GF-D8 (cell line): Measurements from ENCODE around the gene UCHL5.

Source experiments
- DNase-seq: peaks from one replicate; lab custom pipeline; 2025; lab: John Stamatoyannopoulos, UW

The UCHL5 gene, protein sequence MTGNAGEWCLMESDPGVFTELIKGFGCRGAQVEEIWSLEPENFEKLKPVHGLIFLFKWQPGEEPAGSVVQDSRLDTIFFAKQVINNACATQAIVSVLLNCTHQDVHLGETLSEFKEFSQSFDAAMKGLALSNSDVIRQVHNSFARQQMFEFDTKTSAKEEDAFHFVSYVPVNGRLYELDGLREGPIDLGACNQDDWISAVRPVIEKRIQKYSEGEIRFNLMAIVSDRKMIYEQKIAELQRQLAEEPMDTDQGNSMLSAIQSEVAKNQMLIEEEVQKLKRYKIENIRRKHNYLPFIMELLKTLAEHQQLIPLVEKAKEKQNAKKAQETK

DNA sequence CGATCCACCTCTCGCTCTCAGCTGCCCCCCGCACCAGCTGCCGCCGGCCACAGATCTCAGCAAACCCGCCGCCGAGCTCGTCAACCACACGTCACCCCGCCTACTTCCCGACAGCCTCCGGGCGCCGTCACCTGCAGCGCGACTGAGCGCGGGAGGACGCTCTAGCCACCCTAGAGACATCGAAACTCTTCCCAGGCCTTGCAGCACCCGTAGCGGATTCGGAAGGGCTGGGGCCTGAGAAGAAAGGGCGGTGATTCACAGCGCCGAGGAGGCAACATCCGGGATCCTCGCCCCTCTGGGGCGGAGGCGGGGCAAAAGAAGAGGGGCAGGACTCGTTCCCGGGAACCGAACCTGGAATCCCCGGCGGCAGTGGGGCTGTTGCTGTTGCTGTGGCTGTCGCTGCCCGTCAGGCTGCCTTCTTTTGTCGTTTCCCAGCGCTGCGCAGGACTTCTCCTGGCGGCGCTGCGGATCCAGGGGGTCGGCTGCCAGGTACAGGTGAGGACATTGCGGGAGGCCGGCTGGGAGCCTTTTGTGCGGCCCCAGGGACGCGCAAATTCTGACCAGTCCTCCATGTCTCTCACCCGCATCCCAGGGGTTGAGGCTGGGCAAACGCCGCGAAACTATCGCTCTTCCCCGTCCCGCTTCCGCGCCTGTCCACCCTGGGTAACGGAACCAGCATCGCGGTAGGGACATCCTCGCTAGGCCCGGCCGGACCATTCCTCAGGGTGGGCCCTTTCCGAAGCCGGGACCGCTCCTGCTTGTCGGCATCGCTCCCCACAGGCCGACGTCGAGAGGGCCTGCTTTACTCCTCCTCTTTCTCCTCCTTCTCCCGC, at the start of gene UCHL5, which contains the start of gene RO60:
TSS of gene UCHL5 (minus strand) at position 79 of the 833 bp plus-strand sequence. CDS start 100 bp downstream, outside the sequence.
TSS of gene RO60 (plus strand) at position 331 of the 833 bp plus-strand sequence. CDS start 9,443 bp downstream, outside the sequence.
- peak; percentile 95 for DNase-seq

DNA sequence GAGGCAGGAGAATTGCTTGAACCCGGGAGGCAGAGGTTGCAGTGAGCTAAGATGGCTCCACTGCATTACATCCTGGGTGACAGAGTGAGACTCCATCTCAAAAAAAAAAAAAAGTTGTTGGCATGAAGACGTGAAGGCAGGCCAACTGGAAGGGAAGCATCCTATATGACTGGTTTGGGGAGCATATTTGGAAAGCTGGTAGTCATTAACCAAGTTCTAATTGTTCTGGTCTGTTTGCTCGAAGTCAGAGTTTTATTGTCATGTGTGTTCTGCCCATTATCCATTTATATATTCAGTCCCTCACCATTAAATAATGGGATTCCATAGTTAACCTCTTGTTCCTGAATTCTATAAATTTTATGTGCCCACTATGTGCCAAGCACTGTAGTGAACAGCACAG, 49.3 kb upstream of the UCHL5 start:
- no peak for DNase-seq

DNA sequence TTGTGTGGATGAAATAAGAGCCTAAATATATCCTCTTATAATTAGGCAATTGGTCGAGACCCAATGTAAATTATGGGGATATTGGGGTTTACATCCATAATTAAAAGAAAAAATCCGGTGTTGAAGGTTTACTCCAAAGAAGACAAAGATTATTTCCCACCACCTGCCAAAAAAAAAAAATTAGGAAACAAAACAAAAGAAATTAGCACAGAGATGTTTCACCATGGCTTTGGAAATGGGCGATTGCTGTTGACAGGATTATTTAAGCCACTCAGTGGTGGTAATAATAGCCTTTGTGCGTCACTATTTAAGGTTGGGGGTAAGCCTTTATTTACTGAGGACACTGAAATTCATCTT, 46.6 kb upstream of the UCHL5 start:
- no peak for DNase-seq

DNA sequence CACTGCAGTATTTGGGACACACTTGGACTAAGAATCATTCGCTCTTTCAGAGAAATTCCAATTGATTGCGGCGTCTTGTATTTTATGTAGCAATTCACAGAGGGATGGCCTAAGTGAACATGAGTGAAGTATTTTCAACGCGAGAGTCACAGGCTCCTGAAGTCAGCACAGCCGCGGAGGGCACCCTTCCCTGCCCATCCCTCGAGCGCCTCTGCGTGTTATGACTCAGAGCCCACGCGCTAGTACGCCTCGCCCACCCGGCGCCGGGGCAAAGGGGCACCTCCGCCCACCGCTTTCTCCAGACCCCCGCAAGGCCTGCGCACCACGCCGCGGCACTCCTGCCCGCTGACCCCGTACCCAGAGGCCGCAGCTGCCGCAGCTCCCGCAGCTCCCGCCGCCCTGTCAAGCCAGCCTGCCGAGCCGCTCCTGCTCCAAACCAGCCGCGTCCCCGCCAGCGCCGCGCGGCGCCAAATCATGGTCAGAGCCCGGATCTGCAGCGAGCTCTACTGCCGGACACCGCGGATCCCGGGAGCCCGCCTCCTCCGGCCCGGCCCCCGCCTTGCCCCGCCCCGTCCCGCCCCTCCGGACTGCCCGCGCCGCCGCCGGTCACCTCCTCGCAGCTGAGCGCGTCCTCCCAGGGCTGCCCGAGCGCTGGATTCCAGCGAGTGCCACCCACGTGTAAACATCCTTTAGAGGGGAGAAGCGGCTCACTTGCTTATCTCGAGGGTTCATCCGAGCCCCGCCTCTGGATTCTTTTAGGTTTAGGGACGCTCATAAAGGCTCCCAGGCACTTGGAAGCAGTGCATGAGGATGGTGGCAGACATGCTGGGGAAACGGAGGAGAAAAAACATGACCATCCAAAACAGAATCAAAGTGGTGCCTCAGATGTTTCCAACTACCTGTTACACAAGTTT, 46.0 kb upstream of the UCHL5 start, which contains the start of gene GLRX2:
TSS of gene GLRX2 (minus strand) at position 508 of the 914 bp plus-strand sequence. CDS start at position 476, 32 bp downstream.
- DNase-seq = peak; percentile 63

DNA sequence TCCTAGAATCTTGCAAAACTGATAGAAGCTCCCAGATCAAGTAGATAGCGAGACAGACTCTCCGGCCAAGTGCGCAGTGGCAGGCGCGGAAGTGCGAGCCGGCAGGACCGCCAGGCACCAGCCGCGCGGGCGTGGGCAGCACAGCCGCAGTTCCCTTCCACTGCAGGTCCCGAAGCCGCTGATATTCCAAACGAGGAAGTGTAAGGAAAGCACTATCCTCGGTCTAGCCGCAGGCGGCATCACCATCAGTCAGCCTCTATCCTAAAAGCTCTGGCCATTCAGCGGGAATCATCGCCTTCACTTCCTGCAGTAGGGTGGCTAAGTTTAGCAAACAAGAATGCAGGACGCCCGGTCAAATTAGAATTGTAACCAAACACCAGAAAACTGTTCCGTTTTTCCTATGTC, 45.3 kb upstream of the UCHL5 start:
- DNase-seq = peak; percentile 19

DNA sequence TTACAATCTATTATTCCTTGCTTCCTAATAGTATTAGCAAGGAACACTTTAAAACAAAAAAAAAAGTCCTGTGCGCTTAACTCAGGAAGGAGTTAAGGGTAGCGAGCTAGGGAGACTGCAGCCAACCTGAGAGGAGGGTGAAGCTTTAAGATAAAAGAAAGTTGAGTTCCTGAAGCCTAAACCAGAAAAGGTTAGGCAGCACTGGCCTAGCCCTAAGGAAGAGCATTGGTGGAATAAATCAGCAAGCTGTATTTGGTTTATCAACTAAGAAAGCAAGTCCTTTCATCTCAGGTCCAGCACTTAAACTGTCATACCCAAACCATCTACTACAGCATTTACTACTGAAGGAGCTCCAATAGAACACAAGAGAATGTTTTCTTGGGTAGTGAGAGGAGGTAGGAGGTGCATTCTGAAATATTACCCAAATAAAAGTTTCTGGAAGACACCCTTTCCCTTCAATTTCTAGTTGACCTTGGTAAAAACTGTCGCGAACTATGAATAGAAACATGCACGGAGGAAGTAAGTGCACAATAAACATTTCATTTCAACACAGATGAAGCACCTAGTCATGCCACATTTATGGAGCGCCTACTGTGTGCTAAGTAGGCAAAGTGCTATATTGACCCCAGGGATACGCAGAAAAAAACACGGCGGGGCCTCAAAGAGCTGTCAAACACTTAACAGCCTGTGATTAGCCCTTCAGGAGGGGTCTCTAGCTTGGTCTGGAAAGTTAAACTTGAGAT, 44.8 kb upstream of the UCHL5 start:
- DNase-seq = no peak

DNA sequence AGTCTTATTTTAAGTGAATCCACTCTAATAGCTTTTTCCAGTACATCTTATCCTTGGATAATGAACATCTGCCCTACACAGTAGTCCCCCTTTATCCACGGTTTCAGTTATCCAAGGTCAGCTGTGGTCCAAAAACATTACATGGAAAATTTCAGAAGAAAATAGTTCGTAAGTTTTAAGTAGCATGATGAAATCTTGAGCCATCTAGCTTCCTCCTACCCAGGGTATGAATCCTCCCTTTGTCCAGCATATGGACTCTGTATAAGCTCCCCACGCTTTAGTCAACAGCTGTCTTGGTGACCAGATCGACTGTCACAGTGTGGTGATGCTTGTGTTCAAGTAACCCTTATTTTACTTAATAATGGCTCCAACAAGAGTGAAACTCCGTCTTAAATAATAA, 43.5 kb upstream of the UCHL5 start:
- no peak for DNase-seq

DNA sequence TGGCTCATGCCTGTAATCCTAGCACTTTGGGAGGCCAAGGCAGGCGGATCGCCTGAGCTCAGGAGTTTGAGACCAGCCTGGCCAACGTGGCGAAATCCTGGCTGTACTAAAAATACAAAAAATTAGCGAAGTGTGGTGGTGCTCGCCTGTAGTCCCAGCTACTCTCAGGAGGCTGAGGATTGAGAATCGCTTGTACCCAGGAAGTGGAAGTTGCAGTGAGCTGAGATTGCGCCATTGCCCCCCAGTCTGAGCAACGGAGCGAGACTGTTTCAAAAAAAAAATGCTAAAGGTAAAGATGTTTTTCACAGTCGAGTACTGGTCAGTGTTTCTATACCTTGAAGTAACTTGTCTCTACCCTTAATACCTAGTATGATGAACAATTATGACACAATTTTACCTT, 35.0 kb upstream of the UCHL5 start:
- no peak for DNase-seq

DNA sequence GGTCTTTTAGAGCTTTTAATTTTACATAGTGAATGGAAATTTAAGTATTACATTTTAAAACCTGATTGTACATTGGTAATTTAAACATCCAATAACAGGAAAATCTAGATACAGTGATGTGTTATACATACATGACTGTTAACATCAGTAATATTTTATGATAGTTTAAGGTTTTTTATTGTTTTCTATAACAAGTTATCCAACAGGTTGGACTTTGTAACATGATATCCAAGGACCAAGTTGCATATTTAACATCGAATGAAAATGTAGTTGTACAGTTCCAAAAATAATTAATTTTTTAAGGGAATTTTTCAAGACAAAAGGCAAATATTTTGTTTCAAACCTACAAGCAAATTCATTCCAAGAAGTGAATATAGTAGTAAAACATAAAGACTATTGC, 31.7 kb upstream of the UCHL5 start:
- DNase-seq = no peak

DNA sequence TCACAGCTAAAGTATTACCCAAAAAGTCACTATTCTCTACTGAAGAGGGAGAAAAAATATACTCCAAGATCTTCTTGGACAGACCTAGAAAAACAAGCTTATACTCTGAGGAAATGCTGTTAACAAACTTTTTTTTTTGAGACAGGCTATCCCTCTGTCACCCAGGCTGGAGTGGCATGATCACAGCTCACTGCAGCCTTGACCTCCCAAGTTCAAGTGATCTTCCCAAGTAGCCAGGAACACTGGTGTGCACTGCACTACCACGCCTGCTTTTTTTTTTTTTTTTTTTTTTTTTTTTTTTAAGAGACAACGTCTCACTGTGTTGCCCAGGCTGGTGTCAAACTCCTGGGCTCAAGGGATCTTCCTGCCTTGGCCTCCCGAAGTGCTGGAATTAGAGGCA, 28.7 kb upstream of the UCHL5 start:
- no peak for DNase-seq

DNA sequence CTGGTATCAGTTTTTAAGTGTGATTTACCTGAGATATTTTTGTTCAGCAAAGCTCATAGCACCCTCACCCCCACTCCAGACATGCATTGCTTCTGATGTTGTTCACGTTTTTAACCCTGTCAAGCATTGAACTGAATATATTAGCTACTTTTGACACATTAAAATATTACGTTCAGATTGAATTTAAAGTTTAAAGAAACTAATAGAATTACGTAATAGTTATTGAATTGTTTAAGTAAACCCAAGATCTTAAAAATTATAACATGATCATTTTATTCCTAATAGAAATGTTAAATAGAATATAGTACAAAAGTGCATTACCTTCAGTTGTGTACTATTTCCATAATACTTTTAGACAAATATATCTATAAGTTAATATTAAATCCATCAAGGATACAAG, 27.2 kb upstream of the UCHL5 start:
- DNase-seq = no peak

DNA sequence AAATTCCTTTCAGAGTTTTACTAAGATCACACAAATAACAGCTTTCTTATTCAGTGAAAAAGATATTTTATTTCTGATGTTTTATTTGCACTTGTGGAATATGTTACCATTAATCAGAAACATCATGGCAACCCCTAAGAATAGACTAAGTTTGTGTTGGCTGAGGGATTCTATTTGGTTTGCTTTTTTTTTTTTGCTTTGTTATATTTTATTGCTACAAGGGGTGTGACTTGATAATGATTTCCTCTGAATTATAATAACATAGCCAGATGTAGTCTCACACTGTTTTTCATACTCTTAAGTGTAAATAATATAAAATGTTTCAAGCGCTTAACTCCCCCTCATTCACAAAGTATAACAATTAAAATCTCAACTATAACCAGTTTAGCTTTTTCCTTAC, 26.1 kb upstream of the UCHL5 start:
- DNase-seq = no peak

DNA sequence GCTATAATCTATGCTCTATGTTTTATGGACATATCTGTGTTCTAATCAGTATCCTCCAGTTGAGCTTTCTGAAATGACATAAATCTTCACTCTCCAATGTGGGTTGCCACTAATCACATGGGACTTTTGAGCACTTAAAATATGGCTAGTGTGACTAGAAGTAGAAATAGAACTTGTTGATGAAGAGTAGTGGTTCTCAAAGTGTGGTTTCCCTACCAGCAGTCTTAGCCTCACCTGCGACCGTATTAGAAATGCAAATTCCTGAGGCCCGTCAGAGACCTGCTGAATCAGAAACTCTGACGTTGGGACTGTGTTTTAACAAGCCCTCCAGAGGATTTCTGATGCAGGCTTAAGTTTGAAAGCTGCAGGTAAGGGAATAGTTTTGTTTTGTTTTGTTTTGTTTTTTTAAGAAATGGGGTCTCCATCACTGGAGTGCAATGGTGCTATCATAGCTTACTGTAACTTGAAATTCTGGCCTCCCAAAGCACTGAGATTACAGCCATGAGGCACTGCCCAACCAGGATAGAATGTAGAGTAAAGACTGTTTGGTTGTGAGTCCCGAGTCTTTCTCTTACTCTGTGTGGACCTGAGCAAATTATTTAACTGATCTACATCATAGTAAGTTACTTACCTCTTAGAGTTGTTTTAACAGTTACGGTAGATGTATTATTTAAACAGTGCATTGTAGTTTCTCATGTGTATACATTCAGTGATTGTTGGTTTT, 24.4 kb upstream of the UCHL5 start:
- no peak for DNase-seq

DNA sequence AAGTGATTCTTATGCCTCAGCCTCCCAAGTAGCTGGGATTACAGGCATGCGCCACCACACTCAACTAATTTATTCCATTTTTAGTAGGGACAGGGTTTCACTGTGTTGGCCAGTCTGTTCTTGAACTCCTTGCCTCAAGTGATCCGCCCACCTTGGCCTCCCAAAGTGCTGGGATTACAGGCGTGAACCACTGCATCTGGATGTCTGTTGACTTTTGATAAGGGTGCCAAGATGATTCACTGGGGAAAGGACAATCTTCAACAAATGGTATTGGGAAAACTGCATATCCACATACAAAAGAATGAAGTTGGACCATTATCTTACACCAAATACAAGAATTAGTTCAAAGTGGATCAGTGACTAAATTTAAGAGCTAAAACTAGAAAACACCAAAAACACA, 20.0 kb upstream of the UCHL5 start:
- DNase-seq = no peak

DNA sequence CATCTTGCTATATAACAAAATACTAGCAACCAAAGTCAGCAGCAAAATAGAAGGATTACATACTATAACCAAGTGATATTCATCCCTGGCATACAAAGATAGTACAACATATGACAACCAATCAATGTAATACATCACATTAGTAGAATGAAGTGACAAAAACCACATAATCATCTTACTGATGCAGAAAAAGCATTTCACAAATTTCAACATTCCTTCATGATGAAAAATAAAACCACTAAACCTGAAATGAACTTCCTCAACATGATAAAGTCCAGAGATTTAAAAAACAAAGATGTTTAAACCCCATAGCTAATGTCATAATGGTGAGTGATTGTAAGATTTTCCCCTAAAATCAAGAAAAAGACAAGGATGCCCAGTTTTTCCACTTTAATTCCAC, 18.8 kb upstream of the UCHL5 start:
- no peak for DNase-seq

DNA sequence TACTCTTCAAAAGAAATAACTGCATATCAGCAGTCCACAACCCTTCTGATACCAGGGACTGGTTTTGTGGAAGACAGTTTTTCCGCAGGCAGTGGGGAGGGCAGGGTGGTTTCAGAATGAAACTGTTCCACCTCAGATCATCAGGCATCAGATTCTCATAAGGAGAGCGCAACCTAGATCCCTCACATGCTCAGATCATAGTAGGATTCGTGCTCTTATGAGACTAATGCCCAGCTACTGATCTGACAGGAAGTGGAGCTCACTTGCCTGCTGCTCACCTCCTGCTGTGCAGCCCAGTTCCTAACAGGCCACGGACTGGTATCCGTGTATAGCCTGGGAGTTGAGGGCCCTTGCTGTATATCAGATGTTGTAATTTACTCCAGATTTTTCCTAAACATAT, 11.8 kb upstream of the UCHL5 start:
- no peak for DNase-seq

DNA sequence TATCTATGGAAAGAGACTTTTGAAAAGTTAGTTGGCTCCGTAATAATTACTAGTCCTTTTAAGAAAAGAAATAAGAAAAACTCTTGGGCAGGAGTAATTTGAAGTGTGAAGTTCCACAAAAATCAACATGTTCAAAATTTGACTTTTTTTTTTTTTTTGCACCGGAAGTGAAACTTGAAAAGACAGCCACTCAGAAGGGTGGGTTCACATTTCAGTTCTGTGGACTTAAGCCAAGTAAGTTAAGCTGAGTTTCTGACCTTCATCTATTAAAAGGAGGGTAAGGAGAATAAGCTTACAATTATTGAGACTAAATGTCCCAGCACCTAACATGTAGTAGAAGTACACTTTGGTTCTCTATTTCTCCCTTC, 11.2 kb upstream of the UCHL5 start:
- DNase-seq = no peak

DNA sequence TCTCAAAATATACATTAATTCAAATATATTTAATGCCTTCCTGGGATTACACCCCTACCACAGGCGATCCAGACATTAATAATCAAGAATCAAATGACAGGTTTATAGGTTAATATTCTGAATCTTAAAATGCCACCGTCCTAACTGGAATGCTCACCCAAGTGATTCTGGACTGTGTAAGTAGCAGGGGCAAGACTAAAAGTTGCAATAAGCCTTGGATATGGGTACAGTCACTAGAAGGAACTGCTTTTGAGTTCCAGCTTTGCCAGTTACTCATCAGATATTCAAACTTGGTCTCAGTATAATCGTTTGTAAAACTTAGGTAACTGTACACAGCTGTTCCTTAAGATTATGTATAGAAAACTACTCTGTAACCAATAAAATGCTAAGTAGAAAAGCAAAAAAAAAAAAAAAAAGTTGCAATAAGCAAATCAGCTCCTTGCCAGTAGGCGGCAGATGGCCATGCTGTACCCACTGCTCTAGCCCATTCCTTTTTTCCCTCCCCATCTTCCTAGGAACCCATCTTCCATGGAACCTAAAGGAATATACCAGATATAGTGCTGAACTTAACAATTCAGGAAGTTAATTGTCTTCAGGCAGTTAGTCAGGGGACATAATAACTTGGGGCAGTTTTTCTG, 10.7 kb upstream of the UCHL5 start:
- no peak for DNase-seq

DNA sequence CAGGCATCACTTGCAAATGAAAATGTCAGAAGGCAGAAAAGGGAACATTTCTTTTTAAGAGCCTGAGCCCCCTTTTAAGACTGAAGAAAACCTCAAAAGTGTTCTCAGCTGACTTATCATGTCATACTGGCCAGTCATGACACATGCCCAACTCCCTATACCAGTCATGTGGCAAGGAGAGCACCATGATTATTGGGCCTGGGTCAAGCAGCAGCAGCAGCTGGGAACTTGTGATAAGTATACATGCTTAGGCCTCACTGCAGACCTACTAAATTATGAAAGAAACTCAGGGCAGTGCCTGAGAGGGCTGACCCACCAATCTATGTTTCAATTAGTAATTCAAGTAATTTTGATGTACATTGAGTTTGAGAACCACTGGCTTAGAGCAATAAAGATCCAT, 8.9 kb upstream of the UCHL5 start:
- DNase-seq = no peak

DNA sequence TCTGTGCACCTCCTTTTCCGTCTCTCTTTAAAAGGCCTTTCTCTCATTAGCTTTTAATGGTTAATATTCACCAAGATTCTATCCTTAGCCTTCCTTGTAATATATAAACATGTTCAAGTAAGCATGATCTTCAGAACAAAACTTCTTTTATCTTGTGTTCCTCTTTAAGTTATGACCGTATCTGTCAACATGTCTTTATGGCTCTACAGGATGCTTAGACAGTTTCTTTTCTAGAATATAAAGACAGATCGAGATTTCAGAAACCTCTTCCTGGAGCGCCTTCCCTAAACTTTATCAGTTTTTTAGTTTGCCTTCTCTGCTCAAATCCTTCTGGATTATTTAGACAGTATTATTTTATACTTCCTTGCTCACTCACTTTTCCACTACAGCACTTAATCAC, 7.4 kb upstream of the UCHL5 start:
- DNase-seq = no peak
